Natural killer cell (primary cell): ENCODE data around the gene CYB561D1. TPM values are rescaled to one million over a fixed set of nuclear protein-coding genes. Genes with fewer than 3 reads are reported as not detected.

ENCODE experiments used
- ATAC-seq, 3 donors: fragments of 150-1000 bp in 2 of 3; fragments of 200-7000 bp in 1 of 3; cut with Tn5 transposase; 1 replicate in 1 of 3; 2 replicates in 2 of 3; pipeline ENCODE4 v1.10.0; 2021; ENCODE audit warnings: mild to moderate bottlenecking in 2 of 3, moderate library complexity in 2 of 3
- DNase-seq, 2 donors: peaks; one replicate each; pipeline versions ENCODE4 v3.0.0 to v3.0.0-alpha.2; 2013 to 2021; ENCODE audit warnings: mixed read lengths in 1 of 2
- H3K27ac ChIP-seq: one replicate; pipeline ENCODE4 v1.5.1; 2013; ENCODE audit warnings: mild to moderate bottlenecking, low read length
- H3K27me3 ChIP-seq: one replicate; pipeline ENCODE4 v1.6.1; 2013; ENCODE audit warnings: low read length; ENCODE audit not compliant: control insufficient read depth, insufficient read depth
- H3K36me3 ChIP-seq: one replicate; pipeline ENCODE4 v1.6.1; 2013; ENCODE audit warnings: low read length; ENCODE audit not compliant: control insufficient read depth, insufficient read depth
- H3K4me1 ChIP-seq: one replicate; pipeline ENCODE4 v1.6.1; 2013; ENCODE audit warnings: low read length; ENCODE audit not compliant: control insufficient read depth, insufficient read depth
- H3K4me3 ChIP-seq: one replicate; pipeline ENCODE4 v1.5.1; 2013; ENCODE audit warnings: low read length
- H3K9me3 ChIP-seq: one replicate; pipeline ENCODE4 v1.6.1; 2013; ENCODE audit warnings: low read length; ENCODE audit not compliant: control insufficient read depth, insufficient read depth
- H3K27ac Mint-ChIP-seq, 2 donors: one replicate each; pipeline ENCODE4 v1.8.0; 2022; ENCODE audit warnings: mild to moderate bottlenecking in 2 of 2, mixed read lengths in 2 of 2, moderate library complexity in 1 of 2
- H3K27me3 Mint-ChIP-seq, 2 donors: one replicate each; pipeline ENCODE4 v1.8.0; 2022; ENCODE audit warnings: low read depth in 2 of 2, mixed read lengths in 2 of 2
- H3K36me3 Mint-ChIP-seq: one replicate; pipeline ENCODE4 v1.8.0; 2022; ENCODE audit warnings: mixed read lengths
- H3K4me1 Mint-ChIP-seq, 2 donors: one replicate each; pipeline ENCODE4 v1.8.0; 2022; ENCODE audit warnings: mixed read lengths in 2 of 2
- H3K4me3 Mint-ChIP-seq: one replicate; pipeline ENCODE4 v1.8.0; 2022; ENCODE audit warnings: mild to moderate bottlenecking, moderate library complexity, mixed read lengths
- H3K9me3 Mint-ChIP-seq, 2 donors: one replicate each; pipeline ENCODE4 v1.8.0; 2022; ENCODE audit warnings: mixed read lengths in 2 of 2
- WGBS: methylation state at CpG from one replicate; pipeline ENCODE4 v1.1.7; 2013; ENCODE audit warnings: missing lambda C conversion rate; ENCODE audit not compliant: insufficient coverage; 5-methylcytosine and 5-hydroxymethylcytosine counted together
- intact Hi-C: fragments of 100-400 bp; cut with micrococcal nuclease; formaldehyde crosslinking; loops from one replicate; pipeline ENCODE4 v1.14.2; 2022
- total RNA-seq, 4 donors: library from RNA; stranded (reverse); fragments of 120-200 nt in 1 of 4; gene quantifications; one replicate each; pipeline versions ENCODE4 v1.2.3 to v1.2.4, GENCODE V29; 2013 to 2022
- TF ChIP-seq, protein P1 (sequence below): fragments of 200-600 bp; IDR thresholded peaks from one replicate; pipeline ENCODE4 v1.8.0; 2022; ENCODE audit warnings: antibody characterized with exemption

The CYB561D1 gene
- total RNA-seq, 3 donors from 2014 or later (not counting 1 experiment from before 2014, with no cell fraction given) = 21.1 to 36.0 (median 34.7) TPM

DNA sequence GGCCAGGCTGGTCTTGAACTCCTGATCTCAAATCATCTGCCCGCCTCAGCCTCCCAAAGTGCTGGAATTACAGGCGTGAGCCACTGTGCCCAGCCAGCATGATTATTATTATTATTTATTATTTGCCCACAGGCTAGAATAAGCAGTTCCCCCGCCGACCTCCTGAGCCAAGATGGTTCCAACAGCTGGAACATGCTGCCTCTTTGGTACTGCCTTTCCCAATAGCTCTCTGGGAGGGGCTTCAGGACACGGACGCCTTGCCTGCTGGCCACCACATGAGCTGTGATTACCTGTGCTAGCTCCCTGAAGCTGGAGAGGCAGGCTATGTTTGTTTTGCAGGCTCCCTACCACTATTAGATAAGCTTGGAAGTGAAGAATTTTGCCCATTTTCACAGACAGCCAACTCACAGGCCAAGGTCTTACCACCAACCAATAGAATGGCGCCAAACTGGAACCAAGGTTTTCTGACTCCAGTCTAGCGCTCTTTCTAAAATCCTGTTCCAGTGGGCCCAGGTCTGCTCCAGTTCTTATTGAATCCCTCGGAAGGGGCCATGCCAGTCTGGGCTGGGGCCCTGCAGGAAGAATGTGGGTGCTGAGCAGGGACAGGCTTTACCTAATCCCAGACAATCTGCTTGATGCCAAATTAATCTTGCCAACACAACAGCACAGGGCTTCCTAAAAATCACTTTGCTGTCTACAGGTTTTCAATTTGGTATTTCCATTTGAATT, 43.7 kb downstream of the CYB561D1 start:
- no peaks in the 10 kb centered on the region for H3K27me3 Mint-ChIP-seq
- no peak overlapping the region for H3K4me3 Mint-ChIP-seq
- no peak overlapping the region for H3K4me3 ChIP-seq
- intact Hi-C loops = no loop called here
- ATAC-seq (no peak), DNase-seq (no peak)
- TF ChIP-seq, protein P1, sequence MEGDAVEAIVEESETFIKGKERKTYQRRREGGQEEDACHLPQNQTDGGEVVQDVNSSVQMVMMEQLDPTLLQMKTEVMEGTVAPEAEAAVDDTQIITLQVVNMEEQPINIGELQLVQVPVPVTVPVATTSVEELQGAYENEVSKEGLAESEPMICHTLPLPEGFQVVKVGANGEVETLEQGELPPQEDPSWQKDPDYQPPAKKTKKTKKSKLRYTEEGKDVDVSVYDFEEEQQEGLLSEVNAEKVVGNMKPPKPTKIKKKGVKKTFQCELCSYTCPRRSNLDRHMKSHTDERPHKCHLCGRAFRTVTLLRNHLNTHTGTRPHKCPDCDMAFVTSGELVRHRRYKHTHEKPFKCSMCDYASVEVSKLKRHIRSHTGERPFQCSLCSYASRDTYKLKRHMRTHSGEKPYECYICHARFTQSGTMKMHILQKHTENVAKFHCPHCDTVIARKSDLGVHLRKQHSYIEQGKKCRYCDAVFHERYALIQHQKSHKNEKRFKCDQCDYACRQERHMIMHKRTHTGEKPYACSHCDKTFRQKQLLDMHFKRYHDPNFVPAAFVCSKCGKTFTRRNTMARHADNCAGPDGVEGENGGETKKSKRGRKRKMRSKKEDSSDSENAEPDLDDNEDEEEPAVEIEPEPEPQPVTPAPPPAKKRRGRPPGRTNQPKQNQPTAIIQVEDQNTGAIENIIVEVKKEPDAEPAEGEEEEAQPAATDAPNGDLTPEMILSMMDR = no peak
- no peak overlapping the region for H3K27ac Mint-ChIP-seq
- H3K4me1 ChIP-seq = peaks cover 5% of the 10 kb centered on the region
- H3K9me3 ChIP-seq = no peaks in the 10 kb centered on the region
- no peak overlapping the region for H3K27ac ChIP-seq
- H3K27me3 ChIP-seq = no peaks in the 10 kb centered on the region
- H3K36me3 Mint-ChIP-seq = no peaks in the 10 kb centered on the region
- no peaks in the 10 kb centered on the region for H3K9me3 Mint-ChIP-seq
- peaks cover 2 to 4% of the 10 kb centered on the region in 2 donors for H3K4me1 Mint-ChIP-seq
- H3K36me3 ChIP-seq = no peaks in the 10 kb centered on the region
- WGBS = 92% methylated on average over 9 of the region's 9 CpGs

GRCh38 chr1:109538827-109539555, 45.1 kb downstream of the CYB561D1 start:
- Mint-ChIP-seq H3K4me1 (no peaks in the 10 kb centered on the region), H3K27me3 (no peaks in the 10 kb centered on the region), H3K36me3 (no peaks in the 10 kb centered on the region), H3K4me3 (no peak overlapping the region), H3K27ac (no peak overlapping the region), H3K9me3 (no peaks in the 10 kb centered on the region)
- ATAC-seq (no peak), DNase-seq (no peak)
- 86% methylated on average over 7 of the region's 9 CpGs for WGBS
- H3K27ac ChIP-seq = no peak overlapping the region
- no peaks in the 10 kb centered on the region for H3K9me3 ChIP-seq
- no peaks in the 10 kb centered on the region for H3K27me3 ChIP-seq
- intact Hi-C loops = no loop called here
- H3K4me1 ChIP-seq = no peaks in the 10 kb centered on the region
- TF ChIP-seq, protein P1 = no peak
- no peaks in the 10 kb centered on the region for H3K36me3 ChIP-seq
- H3K4me3 ChIP-seq = no peak overlapping the region

GRCh38 chr1:109539676-109540075, 45.8 kb downstream of the CYB561D1 start, which contains the start of gene GPR61:
Gene GPR61, plus strand, starts transcription at chr1:109539872. Its CDS starts 3,151 bp downstream, at chr1:109543023.
- Histone ChIP-seq H3K4me3 (no peak within 1 kb of the TSS), H3K4me1 (no peaks in the 10 kb centered on the region), H3K9me3 (no peaks in the 10 kb centered on the region), H3K27ac (no peak within 1 kb of the TSS), H3K27me3 (no peaks in the 10 kb centered on the region), H3K36me3 (no peaks in the 10 kb centered on the region)
- H3K27me3 Mint-ChIP-seq = no peaks in the 10 kb centered on the region
- ATAC-seq = no peak
- DNase-seq = no peak
- no peak within 1 kb of the TSS for H3K27ac Mint-ChIP-seq
- intact Hi-C loops = no loop called here
- H3K4me3 Mint-ChIP-seq = no peak within 1 kb of the TSS
- TF ChIP-seq, protein P1 = no peak
- no peaks in the 10 kb centered on the region for H3K9me3 Mint-ChIP-seq
- 82% methylated on average over 7 of the region's 7 CpGs for WGBS
- H3K36me3 Mint-ChIP-seq = no peaks in the 10 kb centered on the region
- H3K4me1 Mint-ChIP-seq = no peaks in the 10 kb centered on the region
